ENCODE results near the gene DSCAM. TPM values are rescaled to one million over a fixed set of nuclear protein-coding genes. Genes with fewer than 3 reads are reported as not detected.

The DSCAM gene
- total RNA-seq, 1 donor = not detected

GRCh38 chr21:40577285-40578043 is 269.5 kb downstream of the DSCAM start:
- TF ChIP-seq, protein P1, sequence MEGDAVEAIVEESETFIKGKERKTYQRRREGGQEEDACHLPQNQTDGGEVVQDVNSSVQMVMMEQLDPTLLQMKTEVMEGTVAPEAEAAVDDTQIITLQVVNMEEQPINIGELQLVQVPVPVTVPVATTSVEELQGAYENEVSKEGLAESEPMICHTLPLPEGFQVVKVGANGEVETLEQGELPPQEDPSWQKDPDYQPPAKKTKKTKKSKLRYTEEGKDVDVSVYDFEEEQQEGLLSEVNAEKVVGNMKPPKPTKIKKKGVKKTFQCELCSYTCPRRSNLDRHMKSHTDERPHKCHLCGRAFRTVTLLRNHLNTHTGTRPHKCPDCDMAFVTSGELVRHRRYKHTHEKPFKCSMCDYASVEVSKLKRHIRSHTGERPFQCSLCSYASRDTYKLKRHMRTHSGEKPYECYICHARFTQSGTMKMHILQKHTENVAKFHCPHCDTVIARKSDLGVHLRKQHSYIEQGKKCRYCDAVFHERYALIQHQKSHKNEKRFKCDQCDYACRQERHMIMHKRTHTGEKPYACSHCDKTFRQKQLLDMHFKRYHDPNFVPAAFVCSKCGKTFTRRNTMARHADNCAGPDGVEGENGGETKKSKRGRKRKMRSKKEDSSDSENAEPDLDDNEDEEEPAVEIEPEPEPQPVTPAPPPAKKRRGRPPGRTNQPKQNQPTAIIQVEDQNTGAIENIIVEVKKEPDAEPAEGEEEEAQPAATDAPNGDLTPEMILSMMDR (IDR thresholded peaks at IDR 0.05; ENCODE audit: insufficient read depth, low read depth, low read length) = no peak
- no peak overlapping the region for H3K4me3 ChIP-seq (ENCODE audit: low read depth, low read length)
- DNase-seq (ENCODE audit: low read depth) = no peak

GRCh38 chr21:40575976-40576375 is 271.0 kb downstream of the DSCAM start:
- no peak for DNase-seq (ENCODE audit: low read depth)
- TF ChIP-seq, protein P1 (IDR thresholded peaks at IDR 0.05; ENCODE audit: insufficient read depth, low read depth, low read length) = no peak
- no peak overlapping the region for H3K4me3 ChIP-seq (ENCODE audit: low read depth, low read length)

- H3K4me3 ChIP-seq (ENCODE audit: low read depth, low read length) = no peak overlapping the region
- no peak for DNase-seq (ENCODE audit: low read depth)
- TF ChIP-seq, protein P1 (IDR thresholded peaks at IDR 0.05; ENCODE audit: insufficient read depth, low read depth, low read length) = no peak
Measured at GRCh38 chr21:40569357-40569756, 277.6 kb downstream of the DSCAM start.

DNA sequence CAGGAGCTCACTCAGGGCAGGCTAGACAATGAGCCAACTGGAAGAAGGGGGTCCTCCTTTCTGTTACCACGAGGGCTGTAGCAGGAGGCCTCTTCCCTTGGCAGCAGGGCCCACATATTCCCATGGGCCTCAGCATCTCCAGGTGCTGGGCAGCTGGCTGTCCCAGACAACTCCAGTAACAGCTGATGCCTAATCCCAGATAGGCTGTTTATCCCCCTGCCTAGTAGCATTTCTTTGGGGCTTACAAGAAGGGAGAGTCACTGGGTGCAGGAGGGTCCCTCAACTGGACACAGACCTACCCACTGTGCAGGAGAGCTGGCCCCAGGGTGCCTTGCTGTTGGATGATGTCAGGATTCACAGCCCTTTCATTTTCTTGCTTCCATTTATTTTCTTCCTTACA is 278.2 kb downstream of the DSCAM start:
- H3K4me3 ChIP-seq (ENCODE audit: low read depth, low read length) = no peak overlapping the region
- TF ChIP-seq, protein P1 (IDR thresholded peaks at IDR 0.05; ENCODE audit: insufficient read depth, low read depth, low read length) = no peak
- no peak for DNase-seq (ENCODE audit: low read depth)

- TF ChIP-seq, protein P1 (IDR thresholded peaks at IDR 0.05; ENCODE audit: insufficient read depth, low read depth, low read length) = no peak
- H3K4me3 ChIP-seq (ENCODE audit: low read depth, low read length) = no peak overlapping the region
- no peak for DNase-seq (ENCODE audit: low read depth)
Measured at GRCh38 chr21:40567501-40567900, 279.5 kb downstream of the DSCAM start.

DNA sequence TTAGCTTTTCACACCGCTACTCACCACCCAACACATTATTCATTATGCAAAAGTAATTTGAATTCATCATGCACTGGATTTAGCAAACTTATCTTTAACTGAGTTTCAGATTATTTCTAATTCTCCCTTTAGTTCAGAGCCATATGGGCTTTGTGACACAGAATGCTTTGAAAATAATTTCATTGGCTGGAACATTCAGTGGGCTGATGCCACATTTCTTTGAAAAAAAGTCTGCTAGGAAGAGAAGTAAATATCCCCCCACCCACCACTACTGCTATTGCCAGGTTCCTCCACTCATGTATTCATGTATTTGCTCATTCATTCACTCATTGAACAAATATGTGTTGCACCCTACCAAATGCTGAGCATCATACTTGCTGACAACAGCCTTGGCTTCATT is 280.5 kb downstream of the DSCAM start:
- no peak overlapping the region for H3K4me3 ChIP-seq (ENCODE audit: low read depth, low read length)
- DNase-seq (ENCODE audit: low read depth) = no peak
- TF ChIP-seq, protein P1 (IDR thresholded peaks at IDR 0.05; ENCODE audit: insufficient read depth, low read depth, low read length) = no peak

DNA sequence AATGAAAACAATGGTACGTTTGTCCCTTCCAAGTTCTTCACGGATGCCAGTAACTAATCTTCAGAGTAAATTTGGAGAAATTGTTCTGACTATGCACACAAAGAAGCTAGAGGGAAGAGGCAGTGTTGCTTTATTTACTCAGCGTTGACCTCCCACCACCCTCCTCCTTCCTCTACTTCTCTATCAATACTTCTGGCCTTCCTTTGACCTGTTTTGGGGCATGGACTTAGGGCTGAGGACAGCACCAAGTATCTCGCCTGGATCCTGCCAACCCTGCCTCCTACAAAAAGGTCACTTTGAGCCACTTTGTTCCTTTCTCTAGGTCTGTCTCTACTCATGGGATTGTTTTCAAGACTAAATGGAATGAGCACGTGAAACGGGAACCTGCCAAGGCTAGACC is 282.6 kb downstream of the DSCAM start:
- no peak for DNase-seq (ENCODE audit: low read depth)
- TF ChIP-seq, protein P1 (IDR thresholded peaks at IDR 0.05; ENCODE audit: insufficient read depth, low read depth, low read length) = no peak
- no peak overlapping the region for H3K4me3 ChIP-seq (ENCODE audit: low read depth, low read length)
